Memory B cell (primary cell): ENCODE measurements around the gene SMIM35.

Experiments
- ATAC-seq: fragments of 150-1000 bp; cut with Tn5 transposase; 2 replicates; pipeline ENCODE4 v1.10.0; 2021; ENCODE audit warnings: low read depth, mild to moderate bottlenecking, moderate library complexity
- DNase-seq, 2 donors: peaks; one replicate each; pipeline ENCODE4 v3.0.0; 2022; ENCODE audit warnings: low spot score in 2 of 2
- H3K27ac Mint-ChIP-seq: one replicate; pipeline ENCODE4 v1.8.0; 2022; ENCODE audit warnings: mild to moderate bottlenecking, moderate library complexity, mixed read lengths
- H3K27me3 Mint-ChIP-seq: one replicate; pipeline ENCODE4 v1.8.0; 2022; ENCODE audit warnings: mixed read lengths
- H3K36me3 Mint-ChIP-seq: one replicate; pipeline ENCODE4 v1.8.0; 2022; ENCODE audit warnings: mild to moderate bottlenecking, mixed read lengths
- H3K4me1 Mint-ChIP-seq: one replicate; pipeline ENCODE4 v1.8.0; 2022; ENCODE audit warnings: mixed read lengths
- H3K4me3 Mint-ChIP-seq: one replicate; pipeline ENCODE4 v1.8.0; 2022; ENCODE audit warnings: mild to moderate bottlenecking, moderate library complexity, mixed read lengths
- H3K9me3 Mint-ChIP-seq: one replicate; pipeline ENCODE4 v1.8.0; 2022; ENCODE audit warnings: mixed read lengths

SMIM35 gene

GRCh38 chr11:118099838-118100556, 13.2 kb upstream of the SMIM35 start:
- H3K36me3 Mint-ChIP-seq, result no peaks in the 10 kb centered on the region
- ATAC-seq (no peak), DNase-seq (no peak)
- peaks cover 7% of the 10 kb centered on the region for H3K27me3 Mint-ChIP-seq
- no peak overlapping the region for H3K4me3 Mint-ChIP-seq
- H3K9me3 Mint-ChIP-seq, result no peaks in the 10 kb centered on the region
- no peaks in the 10 kb centered on the region for H3K4me1 Mint-ChIP-seq
- no peak overlapping the region for H3K27ac Mint-ChIP-seq

- Mint-ChIP-seq H3K27me3 (peaks cover 5% of the 10 kb centered on the region), H3K4me1 (no peaks in the 10 kb centered on the region), H3K27ac (no peak overlapping the region), H3K36me3 (no peaks in the 10 kb centered on the region), H3K4me3 (no peak overlapping the region), H3K9me3 (no peaks in the 10 kb centered on the region)
- no peak for ATAC-seq
- no peak for DNase-seq
Measured at GRCh38 chr11:118098996-118099837, 12.5 kb upstream of the SMIM35 start.

- DNase-seq (no peak), ATAC-seq (no peak)
- no peak overlapping the region for H3K27ac Mint-ChIP-seq
- H3K36me3 Mint-ChIP-seq, result no peaks in the 10 kb centered on the region
- peaks cover 3% of the 10 kb centered on the region for H3K27me3 Mint-ChIP-seq
- H3K4me1 Mint-ChIP-seq, result no peaks in the 10 kb centered on the region
- no peak overlapping the region for H3K4me3 Mint-ChIP-seq
- H3K9me3 Mint-ChIP-seq, result no peaks in the 10 kb centered on the region
Measured at GRCh38 chr11:118095967-118096367, 9.2 kb upstream of the SMIM35 start.

- H3K4me1 Mint-ChIP-seq, result no peaks in the 10 kb centered on the region
- no peaks in the 10 kb centered on the region for H3K9me3 Mint-ChIP-seq
- ATAC-seq, result no peak
Measured at GRCh38 chr11:118095493-118095892, 8.7 kb upstream of the SMIM35 start.

GRCh38 chr11:118092907-118093571, 6.3 kb upstream of the SMIM35 start:
- Mint-ChIP-seq H3K27me3 (peaks cover 2% of the 10 kb centered on the region), H3K9me3 (no peaks in the 10 kb centered on the region), H3K27ac (no peak overlapping the region), H3K36me3 (no peaks in the 10 kb centered on the region), H3K4me1 (peaks cover 5% of the 10 kb centered on the region), H3K4me3 (no peak overlapping the region)
- ATAC-seq (no peak), DNase-seq (no peak)

More at GRCh38 chr11:118095493-118095892, 8.7 kb upstream of the SMIM35 start:
- no peak overlapping the region for H3K4me3 Mint-ChIP-seq
- H3K27me3 Mint-ChIP-seq, result peaks cover 3% of the 10 kb centered on the region
- H3K36me3 Mint-ChIP-seq, result no peaks in the 10 kb centered on the region
- no peak overlapping the region for H3K27ac Mint-ChIP-seq
- no peak for DNase-seq

GRCh38 chr11:118091690-118092089, 4.9 kb upstream of the SMIM35 start:
- Mint-ChIP-seq H3K4me3 (no peak overlapping the region), H3K27me3 (peaks cover 2% of the 10 kb centered on the region), H3K4me1 (peaks cover 5% of the 10 kb centered on the region), H3K9me3 (peaks cover 2% of the 10 kb centered on the region), H3K27ac (no peak overlapping the region), H3K36me3 (no peaks in the 10 kb centered on the region)
- ATAC-seq (no peak), DNase-seq (no peak)

GRCh38 chr11:118090545-118091162, 3.9 kb upstream of the SMIM35 start:
- ATAC-seq (no peak), DNase-seq (no peak)
- Mint-ChIP-seq H3K9me3 (peaks cover 2% of the 10 kb centered on the region), H3K36me3 (no peaks in the 10 kb centered on the region), H3K27me3 (peaks cover under 1% of the 10 kb centered on the region), H3K4me3 (no peak overlapping the region), H3K4me1 (peaks cover 5% of the 10 kb centered on the region), H3K27ac (no peak overlapping the region)

GRCh38 chr11:118088531-118088930, 1.8 kb upstream of the SMIM35 start:
- no peaks in the 10 kb centered on the region for H3K36me3 Mint-ChIP-seq
- no peak overlapping the region for H3K27ac Mint-ChIP-seq
- ATAC-seq, result peak; percentile 91
- H3K4me3 Mint-ChIP-seq, result no peak overlapping the region
- H3K9me3 Mint-ChIP-seq, result peaks cover 2% of the 10 kb centered on the region
- H3K4me1 Mint-ChIP-seq, result peaks cover 5% of the 10 kb centered on the region
- peaks cover 2% of the 10 kb centered on the region for H3K27me3 Mint-ChIP-seq
- DNase-seq, result no peak

GRCh38 chr11:118087931-118088330, 1.2 kb upstream of the SMIM35 start:
- no peaks in the 10 kb centered on the region for H3K36me3 Mint-ChIP-seq
- no peak for DNase-seq
- no peak overlapping the region for H3K27ac Mint-ChIP-seq
- H3K4me1 Mint-ChIP-seq, result peaks cover 5% of the 10 kb centered on the region
- no peak for ATAC-seq
- peaks cover 4% of the 10 kb centered on the region for H3K27me3 Mint-ChIP-seq
- no peak overlapping the region for H3K4me3 Mint-ChIP-seq
- peaks cover 2% of the 10 kb centered on the region for H3K9me3 Mint-ChIP-seq

- H3K27ac Mint-ChIP-seq, result no peak overlapping the region
- H3K27me3 Mint-ChIP-seq, result peaks cover 13% of the 10 kb centered on the region
- H3K36me3 Mint-ChIP-seq, result no peaks in the 10 kb centered on the region
- peaks cover 5% of the 10 kb centered on the region for H3K4me1 Mint-ChIP-seq
- ATAC-seq (no peak), DNase-seq (no peak)
- peaks cover 2% of the 10 kb centered on the region for H3K9me3 Mint-ChIP-seq
- H3K4me3 Mint-ChIP-seq, result no peak overlapping the region
Measured at GRCh38 chr11:118084656-118085055, 2.1 kb downstream of the SMIM35 start.

- H3K4me3 Mint-ChIP-seq, result no peak overlapping the region
- H3K27me3 Mint-ChIP-seq, result peaks cover 13% of the 10 kb centered on the region
- H3K4me1 Mint-ChIP-seq, result peaks cover 5% of the 10 kb centered on the region
- H3K9me3 Mint-ChIP-seq, result peaks cover 2% of the 10 kb centered on the region
- no peaks in the 10 kb centered on the region for H3K36me3 Mint-ChIP-seq
- ATAC-seq (no peak), DNase-seq (no peak)
- no peak overlapping the region for H3K27ac Mint-ChIP-seq
Measured at GRCh38 chr11:118084247-118084646, 2.5 kb downstream of the SMIM35 start.

- DNase-seq (no peak), ATAC-seq (no peak)
- Mint-ChIP-seq H3K9me3 (peaks cover 2% of the 10 kb centered on the region), H3K4me3 (no peak overlapping the region), H3K27me3 (peaks cover 21% of the 10 kb centered on the region), H3K4me1 (no peaks in the 10 kb centered on the region), H3K27ac (no peak overlapping the region), H3K36me3 (no peaks in the 10 kb centered on the region)
Measured at GRCh38 chr11:118082880-118083552, 3.7 kb downstream of the SMIM35 start.

- Mint-ChIP-seq H3K36me3 (no peaks in the 10 kb centered on the region), H3K27me3 (peaks cover 24% of the 10 kb centered on the region), H3K27ac (no peak overlapping the region), H3K9me3 (no peaks in the 10 kb centered on the region), H3K4me3 (no peak overlapping the region), H3K4me1 (peaks cover 3% of the 10 kb centered on the region)
- ATAC-seq, result no peak
- DNase-seq, result no peak
Measured at GRCh38 chr11:118081241-118081958, 5.4 kb downstream of the SMIM35 start.
